Dedifferentiated amniotic fluid mesenchymal stem cell (primary cell): ENCODE results near the gene DDX3Y.

Experiments used
- DNase-seq: peaks from one replicate; pipeline ENCODE4 v3.0.0-alpha.2; 2016; ENCODE audit errors: extremely low spot score

The DDX3Y gene

DNA sequence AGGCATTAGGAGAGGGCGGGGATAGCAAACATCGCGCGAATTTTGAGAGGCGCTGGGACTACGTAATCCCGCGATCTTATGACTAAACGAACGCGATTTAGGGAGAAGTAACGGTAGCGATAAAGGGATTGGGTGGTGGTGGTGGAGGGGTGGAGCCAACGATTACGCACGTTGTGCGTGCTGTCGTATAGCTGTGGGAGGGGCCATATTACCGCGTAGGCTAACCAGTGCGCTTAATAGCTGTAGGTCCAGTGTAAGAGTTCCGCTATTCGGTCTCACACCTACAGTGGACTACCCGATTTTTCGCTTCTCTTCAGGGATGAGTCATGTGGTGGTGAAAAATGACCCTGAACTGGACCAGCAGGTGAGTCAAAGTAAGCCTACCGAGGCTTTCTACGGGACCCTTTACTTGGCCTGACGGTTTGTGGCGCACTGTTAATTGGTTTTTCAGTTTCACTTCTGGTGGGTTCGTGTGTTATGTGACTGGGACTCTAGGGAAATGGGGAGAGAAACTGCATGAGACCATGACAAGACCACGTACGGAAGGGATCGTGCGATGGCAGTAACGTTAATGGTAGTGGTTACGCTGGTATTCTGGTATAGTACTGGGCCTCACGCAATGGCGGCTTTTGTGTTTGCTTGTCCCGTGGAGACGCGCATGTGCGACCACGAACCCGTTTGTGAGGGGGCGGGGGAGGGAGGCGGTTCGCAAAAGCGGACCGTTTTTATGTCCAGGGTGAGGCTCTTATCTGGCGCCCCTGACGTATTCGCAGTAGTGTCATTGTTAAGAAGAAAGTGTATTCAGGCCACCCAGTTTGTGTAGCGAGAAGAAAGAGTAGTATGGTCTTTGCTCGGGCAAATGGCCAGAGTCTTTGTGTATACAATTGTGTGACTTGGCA is at the start of gene DDX3Y:
TSS of gene DDX3Y (plus strand) at position 251 of the 899 bp plus-strand sequence. CDS start at position 320, 69 bp downstream.
- DNase-seq: no peak

DNA sequence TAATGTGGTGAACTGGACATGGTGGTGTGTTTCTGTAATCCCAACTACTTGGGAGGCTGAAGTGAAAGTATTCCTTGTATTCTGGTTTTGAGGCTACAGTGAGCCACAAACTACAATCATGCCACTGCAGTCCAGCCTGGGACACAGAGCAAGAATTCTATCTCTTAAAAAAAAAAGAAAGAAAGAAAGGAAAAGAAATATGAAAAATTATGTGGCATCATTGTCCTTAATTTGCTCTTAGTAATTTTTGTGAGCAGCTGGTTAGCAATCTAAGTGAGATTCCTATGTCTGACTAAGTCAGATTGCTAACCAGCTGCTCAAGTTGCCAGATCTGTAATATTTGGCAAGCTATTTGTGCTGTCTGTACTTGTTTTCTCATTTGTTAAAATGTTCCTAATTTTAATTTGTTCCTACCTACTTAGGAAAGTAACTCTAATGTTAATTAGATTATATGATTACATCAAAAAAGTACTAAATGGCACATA is 48.8 kb upstream of the DDX3Y start:
- no peak for DNase-seq

DNA sequence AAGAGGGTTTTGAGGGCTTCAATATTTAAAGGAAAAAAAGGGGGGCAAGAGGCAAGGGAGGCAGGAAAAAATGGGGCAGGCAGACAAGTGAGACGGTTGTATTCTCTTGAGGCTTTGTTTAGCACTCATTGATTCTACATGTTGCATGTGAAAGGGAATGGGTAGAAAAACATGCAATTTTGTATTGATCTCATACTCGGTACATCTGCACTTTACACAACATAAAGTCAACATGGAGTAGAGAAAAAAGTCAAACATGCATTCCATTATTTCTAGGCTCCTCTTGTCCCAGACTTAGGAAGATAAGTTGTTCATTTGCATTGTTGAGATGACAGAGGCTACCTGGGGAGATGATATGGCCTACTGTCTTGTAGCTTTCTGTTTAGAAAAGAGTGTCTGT is 36.7 kb upstream of the DDX3Y start:
- no peak for DNase-seq

DNA sequence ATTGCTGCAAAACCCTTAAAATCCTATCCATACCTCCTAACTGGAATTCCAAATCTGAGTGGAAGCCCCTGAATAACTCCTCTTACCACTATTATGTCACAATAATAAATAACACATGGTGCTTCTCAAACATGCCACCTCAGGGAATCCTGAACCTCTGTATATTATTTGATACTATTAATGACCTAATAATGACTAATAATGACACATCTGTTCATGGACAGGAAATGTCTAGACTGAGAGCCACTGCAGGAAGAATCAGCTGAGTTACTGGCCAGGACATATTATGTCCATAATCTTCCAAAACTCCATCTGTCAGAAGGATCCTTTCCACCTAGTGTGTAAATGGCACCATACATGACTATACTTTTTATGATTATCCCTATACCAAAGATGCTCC is 7.7 kb upstream of the DDX3Y start:
- DNase-seq: no peak

DNA sequence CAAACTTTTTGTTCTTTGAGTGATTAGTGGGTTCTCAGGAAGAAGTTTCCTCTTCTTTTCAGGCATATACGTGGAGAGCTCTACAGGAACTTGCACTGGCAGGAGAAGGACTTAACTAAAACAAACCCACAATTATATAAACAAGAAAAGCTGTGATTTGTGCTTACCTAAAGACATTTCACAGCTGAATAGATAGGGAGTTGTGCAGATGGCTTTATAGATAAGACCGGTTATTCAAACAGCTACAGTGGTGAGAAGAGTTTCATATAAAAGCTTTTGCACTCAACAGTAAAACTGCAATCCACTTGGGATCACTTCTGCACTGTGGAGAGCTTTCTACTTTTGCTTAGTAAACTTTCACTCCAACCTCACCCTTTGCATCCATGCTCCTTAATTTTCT is 6.1 kb upstream of the DDX3Y start:
- no peak for DNase-seq

DNA sequence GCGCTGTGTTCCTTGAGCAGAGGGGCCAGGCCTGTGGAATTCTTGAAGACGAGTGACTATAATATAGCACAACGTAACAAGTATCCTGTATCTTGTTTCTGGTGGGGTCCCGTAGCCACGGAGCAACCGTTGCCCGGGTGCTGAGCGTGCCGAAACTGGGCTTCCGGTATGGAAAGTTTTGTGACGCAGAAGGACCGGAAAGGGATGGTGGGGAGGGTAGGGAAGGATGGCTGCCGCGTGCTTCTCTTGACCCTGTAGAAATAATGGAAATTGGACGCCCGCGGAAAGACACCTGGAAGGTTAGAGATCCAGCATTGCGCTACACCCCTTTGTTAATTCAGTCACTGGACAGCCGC is 827 bp downstream of the DDX3Y start:
- no peak for DNase-seq

DNA sequence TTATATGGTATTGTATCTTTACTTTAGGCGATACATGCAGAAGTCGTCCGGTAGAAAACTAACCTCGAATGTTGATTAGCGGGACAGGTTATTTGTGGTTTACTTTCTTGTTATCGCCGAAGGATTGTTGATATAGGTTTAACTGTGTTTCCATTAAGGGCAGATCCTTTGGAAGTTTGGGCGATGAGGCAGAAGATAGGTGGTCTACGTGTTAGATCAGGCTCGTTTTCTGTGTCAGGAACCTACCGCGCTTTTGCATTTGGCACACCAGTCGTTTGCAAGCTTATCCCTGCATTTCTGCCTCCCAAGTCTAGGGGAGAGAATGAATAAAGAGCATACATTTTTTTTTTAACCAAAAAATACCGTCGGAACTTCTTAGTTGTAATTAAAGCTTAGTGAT is 1.2 kb downstream of the DDX3Y start:
- no peak for DNase-seq

DNA sequence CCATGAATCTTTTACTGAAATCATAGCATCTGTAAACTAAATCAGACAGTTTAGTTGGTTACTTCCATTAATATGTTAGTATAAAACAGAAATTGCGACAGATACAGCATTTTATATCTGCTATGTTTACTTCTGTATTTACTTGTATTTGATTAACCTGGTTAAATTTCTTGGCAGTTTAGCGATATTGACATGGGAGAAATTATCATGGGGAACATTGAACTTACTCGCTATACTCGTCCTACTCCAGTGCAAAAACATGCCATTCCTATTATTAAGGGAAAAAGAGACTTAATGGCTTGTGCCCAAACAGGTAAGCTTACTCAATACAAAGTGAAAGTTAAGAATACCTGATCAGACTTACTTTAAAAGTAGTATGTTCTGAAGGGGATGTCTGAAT is 8.9 kb downstream of the DDX3Y start:
- no peak for DNase-seq

DNA sequence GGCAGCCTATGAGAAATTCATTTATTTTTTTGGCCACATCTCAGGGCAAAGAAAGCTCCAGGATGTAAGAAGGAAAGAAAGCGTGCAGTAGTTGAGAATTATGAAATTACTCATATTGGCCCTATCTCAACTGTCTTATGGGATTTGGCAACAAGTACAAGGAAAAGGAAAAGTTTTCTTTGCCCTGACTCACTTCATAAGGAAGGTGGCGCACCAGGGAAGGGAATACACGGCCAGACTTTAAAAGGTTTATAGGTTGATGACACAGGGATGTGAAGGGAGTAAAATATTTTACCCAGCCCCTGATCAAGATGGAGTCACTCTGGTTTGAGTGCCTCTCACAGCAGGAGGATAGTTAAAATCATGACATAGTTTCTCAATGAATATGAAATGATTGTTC is 23.4 kb downstream of the DDX3Y start:
- DNase-seq: no peak

DNA sequence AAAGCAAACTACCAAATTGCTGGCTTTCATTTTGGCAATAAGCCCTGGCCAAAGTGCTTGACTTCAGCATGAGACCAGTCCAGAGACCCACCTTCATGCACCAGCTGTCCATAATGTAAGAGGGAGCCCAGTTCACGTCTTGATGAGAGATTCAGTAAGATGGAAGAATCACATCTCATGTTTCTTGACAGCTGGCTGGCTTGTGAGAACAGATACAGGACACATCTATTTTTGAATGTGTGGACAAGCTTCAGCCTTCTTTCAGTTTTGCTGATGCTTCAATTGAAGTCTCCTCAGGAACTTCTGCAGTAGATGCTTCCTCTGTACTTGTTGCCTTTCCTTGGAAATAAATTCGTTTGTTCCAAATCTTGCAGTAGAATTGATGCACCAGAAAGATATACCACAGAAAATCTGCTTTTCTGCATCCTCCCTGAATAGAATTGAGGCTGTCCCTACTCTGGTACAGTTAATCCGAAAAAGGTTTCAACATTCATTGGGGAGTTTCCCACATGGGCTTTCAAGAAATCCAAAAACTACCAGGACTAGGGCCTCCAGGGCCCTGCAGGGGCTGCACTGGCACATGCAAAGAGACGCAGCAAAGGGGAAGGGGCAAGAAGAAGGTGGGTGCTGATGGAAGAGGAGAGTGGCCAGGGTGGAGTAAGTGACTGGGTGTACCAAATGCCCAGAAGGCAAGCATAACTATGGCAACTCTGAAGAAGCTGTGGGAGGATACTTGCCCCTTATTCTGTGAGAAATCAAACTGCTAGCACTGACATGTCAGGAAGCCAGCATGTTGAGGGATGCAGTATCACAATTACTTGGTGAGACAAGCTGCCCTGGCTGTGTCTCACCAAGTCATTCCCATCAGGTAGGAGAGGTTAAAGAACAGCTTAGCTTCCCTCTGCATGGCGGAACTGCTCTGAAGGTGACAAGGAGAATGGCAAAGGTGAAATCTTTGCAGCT is 37.3 kb downstream of the DDX3Y start:
- no peak for DNase-seq
